Kasumi-1 (cell line): ENCODE results near the gene CLRN3.

Experiments
- DNase-seq, 2 experiments: peaks; one replicate each; lab custom pipeline; 2025; lab: John Stamatoyannopoulos, UW

Gene CLRN3

DNA sequence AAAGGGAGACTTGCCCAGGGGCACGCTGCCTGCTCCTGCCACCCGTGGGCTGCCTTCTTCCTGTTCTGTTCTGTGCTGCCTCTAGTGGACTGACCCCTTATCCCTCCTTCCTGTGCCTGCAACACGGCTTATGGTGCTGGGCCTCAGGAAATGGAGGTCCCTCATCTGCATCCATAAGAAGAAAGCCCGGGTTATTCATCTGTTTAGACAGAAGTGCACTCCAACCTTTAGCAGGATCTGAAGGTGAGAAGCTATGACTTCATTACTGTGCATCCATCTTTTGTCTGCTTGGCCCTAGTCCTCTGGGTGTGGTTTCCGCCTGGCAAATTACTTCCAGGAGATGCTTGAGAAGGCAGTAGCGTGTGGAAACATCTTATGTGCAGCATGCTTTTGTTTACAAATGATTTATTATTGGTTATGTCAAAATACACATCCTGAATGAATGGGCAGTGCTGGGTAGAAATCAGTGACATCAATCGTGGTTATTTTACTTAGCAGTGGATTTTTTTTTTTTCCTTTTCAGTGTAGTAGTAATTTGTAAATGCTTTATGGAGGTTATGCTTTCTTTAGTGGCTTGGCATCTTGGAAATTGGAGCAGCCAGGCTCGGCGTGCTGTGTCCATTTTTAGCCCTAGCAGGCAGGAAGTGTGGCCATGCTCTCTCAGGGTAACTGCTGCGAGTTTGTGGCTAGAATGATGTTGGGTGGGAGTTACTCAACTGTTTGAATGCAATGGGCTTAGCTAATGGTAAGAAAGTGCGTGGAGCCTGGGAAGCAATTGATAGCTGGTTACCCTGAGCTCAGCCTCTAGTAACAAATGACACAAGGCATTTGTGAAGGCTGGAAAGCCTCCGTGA, 26.9 kb upstream of the CLRN3 start:
- DNase-seq: peak; percentile 88 to 89

DNA sequence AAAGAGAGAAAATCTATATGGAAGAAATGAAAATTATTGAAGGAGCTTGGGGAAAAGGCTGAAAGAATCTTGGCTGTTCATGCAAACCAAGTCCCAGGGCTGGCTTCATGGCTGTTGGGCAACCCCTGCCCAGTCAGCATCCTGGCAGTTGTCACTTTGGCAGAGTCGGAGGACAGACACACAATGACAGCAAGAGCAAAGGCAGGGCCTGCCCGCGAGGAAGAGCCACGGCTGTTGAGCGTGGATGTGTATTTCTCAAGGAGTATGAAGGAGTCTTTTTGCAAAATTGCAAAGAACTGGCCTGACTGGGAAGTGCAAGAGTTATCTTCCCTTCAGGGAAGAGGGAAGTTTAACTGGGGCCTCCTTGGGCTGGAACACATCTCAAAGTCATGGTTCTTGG, 25.8 kb upstream of the CLRN3 start:
- DNase-seq: peak; percentile 17 to 66

DNA sequence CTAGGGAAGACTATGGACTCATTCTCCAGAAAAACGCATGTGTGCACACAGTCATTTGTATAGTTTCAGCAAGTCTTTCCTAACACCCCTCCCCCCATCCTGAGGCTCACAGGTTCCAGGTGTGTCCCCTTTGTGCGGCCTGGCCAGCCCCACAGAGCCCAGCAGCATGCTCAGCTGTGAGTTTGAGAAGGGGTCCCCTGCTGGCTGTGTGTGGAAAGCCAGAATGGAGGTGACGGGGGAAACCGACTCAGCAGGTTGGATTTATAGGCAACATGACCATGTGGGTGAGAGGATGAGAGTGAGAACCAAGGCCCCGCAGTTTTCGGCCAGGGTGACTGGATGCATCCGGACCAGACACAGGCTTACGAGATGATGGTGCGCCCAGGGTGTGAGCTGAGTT, 24.1 kb upstream of the CLRN3 start:
- DNase-seq: no peak

DNA sequence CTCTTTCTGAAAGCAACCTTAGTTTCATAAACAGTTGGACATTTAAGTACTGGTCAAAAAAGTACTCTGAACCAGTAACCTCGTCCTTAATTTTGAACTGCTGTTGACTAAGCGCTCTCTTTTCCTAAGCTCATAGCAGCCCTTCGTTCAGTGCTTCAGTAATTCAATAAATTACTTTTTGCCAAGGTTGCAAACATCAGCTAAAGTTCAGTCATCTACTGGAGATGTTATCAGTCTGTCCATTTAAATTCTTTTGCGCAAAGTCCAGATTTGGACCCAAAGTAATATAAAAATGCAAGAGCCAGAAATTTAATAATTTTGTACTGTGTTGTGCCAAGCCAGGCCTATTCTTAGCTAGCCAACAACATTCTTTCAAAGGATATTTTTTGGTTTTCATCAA, 22.6 kb upstream of the CLRN3 start:
- no peak for DNase-seq

DNA sequence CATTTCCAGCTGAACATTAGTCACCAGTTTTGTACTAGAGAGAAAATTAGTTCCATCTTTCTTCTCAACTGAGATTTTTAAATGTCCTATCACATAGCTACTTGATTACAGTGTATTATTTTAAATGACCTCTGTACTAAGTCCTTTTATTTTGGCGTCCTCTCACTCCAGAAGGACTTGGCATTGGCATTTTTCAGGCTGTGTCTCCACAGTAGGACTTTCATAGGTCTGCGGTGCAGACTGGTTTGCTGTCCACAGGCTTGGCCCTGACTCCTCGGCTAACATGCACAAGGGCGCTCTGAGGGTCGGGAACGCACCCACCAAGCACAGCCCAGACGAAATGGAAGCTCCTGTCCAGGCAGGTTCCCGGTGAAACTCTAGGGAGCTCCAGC, 20.6 kb upstream of the CLRN3 start:
- no peak for DNase-seq

DNA sequence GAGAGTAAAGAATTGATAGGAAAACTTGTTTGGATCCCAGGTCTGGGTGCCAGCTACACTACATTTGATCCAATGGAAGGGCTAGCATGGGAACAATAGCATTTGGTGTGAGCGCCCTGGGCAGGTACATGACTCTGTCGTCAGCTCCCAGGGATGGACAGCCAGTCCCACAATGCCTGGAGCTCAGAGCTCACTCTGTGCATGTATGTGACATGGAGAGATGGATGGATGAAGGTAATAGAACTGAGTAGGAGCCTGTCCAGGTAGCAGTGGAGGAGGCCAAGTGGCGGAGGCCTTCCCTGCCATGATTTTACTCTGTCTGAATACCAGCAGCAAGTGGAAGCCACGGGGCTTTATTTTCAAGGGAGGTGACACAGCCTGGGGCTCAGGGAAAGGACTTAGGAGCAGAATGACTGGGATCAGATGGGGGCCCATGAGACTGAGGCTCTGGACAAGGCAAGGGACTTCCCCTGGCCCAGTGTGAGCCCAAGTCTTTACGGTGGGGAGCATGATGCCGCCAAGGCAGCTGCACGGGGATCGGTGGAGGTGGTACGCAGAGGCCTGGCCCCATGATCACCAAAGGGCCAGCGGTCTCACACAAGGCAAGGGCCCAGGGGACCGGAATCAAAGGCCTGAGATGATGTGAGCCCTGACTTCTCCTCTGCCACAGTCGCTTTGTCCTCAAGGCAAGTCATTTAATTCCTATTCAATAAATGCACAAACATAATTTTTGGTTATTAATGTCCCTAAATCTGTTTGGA, 20.0 kb upstream of the CLRN3 start:
- DNase-seq: no peak

DNA sequence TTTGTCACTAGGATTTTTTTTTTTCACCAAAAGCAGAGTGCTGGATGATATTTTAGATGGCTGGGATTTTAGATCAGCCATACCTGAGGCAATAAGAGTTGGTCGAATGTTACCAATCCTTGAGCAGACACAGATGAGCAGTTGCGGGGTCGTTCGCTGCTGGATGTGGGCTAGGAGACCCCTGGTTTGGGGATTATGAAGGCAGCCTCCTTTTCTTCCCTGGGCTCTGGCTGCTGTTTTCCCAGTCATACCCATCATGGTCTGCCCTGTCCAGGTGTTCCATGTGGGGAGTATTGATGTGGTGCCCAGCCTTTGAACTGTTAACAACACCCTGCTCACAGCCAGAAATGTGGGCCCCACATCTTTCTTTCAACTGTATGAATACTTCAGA, 19.1 kb upstream of the CLRN3 start:
- DNase-seq: no peak

DNA sequence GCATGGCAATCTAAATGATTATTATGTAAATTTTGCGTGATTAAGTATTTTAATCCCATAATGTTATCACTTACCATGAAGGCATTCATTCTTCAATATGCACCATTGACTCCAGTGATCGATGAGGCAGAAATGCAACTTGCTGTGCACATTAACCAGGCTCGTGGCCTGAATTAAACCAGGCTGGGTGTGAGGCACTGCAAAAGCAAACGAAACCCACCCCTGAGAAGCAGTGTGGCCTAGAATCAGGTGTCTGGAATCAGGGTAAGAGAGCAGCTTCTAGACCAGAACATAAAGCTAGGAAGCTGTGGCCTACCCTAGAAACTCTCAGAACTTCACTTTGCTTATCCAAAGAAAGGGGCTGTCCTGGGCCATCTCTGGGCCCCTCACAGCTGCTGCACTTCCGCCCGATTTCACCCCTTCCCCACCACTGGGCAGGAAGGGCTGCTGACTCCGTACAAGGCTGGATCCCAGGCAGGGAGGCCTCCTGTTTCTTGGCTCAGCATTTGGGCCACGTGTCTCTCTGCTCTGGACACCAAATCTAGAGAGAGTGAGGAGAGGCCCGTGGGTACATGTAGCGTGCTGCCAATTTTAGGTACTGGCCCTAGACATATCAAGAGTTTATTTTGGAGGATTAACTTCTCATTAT, 18.6 kb upstream of the CLRN3 start:
- no peak for DNase-seq

DNA sequence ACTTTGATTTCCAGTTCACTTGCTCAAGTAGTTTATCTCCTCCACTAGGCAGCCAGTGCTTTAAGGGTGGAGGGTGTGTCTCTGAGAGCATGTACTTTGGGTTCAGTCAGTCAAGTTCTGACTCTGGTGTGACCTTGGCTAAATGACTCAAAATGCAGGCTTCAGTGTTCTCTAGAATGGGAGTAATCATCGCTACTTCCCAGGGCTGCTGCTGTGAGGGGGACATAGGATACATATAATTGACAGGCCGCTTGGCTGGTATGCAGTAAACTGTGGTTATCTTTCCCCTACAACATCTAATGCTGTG, 17.7 kb upstream of the CLRN3 start:
- DNase-seq: no peak

DNA sequence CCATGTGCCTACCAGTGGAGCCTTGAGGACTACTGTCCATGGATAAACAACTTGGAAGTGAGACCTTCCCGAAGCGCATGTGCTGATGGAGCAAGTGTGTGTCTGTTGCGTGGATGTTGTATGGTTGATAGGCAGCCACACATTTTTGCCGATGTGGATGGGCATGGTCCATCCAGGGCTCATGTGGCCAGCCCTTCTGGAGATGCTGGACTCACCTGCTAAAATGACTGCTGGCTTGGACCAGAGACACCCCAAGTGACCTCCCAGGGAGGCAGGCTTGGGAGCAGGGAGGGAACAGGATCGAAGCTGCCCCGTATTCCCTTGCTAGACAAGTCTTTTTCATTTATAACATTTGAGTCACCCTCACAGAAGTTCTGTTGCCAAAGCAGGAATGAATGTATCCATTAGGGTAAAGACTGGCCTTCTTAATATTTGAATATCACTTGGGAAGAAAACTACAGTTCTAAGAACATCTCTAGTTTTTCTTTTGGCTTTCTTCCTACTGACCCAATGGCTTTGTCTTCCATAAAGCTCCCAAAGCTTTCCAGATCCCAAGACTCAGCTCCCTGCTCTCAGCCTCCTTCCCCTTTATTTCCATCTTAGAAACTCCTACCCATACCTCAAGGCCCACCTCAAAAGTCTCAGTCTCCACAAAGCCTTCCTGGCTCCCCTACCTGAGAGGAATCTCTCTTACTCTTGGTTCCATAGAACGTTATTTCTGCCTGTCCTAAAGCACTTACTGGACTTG, 17.1 kb upstream of the CLRN3 start:
- DNase-seq: no peak

DNA sequence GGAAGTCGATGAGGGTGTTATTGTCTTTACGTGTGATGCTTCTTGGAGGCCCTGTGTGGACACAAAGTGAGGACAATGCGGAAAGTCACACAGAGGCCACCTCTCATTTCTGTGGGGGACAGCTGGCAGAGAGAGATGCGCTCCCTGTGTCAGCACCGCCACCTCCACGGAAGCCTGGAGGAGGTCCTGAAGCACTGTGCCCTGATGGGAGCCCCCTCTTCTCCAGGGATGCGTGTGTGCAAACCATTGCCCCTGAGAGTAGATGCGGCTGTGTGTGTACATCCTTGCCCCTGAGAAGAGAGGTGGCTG, 16.2 kb upstream of the CLRN3 start:
- DNase-seq: no peak

DNA sequence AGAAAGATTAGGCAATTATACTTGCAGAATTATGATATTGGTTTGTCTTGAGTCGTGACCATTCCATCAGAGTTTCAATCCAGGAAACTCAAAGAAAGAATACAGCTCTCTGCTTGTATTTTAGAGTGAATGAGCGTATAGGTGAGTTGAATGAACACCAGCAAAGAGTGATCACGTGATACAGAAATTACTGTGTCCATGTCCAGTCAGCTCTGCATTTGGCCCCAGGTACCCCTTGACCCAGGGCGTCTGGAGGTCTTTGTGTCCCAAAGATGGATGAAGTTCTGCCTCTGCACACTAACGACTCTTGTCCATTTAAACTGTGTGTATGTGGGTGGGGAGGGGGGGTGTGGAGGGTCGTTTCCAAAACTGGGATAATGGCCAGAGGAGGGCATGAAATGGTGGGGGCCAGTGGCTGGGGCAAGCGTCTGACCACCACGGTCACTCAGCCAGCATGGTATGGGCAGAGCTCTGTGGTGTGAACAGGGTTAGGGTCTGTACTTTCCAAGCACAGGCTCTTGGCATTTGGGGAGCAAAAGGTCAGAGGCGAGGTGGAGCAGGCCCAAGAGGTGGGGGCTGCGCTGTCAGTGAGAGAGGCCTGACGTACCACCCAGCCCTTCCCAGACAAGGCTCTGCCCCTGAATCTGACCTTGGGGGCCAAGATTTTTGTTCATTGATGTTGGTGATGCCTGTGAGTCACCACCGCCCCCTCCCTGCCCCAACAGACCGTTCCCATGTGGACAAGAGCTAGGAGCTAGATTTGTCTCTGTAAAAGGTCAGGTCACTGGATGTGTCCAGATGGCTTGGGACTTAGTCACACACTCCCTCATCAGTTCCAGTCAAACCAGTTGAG, 15.6 kb upstream of the CLRN3 start:
- DNase-seq: no peak

DNA sequence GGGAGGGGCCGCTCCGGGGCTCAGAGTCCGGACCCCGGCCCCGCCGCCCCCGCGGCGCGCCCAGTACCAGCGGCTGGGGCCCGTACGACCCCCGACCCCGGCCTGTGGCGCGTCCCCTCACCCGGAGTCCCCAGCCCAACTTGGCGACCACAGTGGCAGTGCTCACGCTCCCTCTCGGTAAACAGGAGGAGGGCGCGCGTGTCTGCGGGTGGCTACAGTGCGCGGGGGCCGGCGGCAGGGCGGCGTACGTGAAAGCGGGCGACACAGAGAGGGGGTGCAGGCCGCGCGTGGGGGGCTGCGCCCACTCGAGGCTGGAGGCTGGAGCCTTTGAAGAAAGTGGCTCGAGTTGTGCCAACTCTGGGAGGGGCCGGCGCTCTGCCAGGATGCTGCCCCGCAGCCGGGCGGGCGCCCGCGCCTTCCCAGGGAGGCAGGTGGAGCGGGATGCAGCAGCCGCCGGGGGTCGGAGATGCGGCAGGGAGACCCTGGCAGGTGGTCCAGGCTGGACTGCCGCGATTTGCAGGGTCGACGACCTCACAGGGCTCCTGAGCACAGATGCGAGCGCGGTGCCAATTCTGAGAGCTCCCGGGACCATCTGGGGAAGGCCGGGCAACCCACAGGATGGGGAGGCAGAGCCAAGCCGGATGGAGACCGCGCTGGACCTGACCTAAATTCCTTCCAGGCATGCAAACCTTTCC, 14.8 kb upstream of the CLRN3 start:
- peak; percentile 2 to 33 for DNase-seq

DNA sequence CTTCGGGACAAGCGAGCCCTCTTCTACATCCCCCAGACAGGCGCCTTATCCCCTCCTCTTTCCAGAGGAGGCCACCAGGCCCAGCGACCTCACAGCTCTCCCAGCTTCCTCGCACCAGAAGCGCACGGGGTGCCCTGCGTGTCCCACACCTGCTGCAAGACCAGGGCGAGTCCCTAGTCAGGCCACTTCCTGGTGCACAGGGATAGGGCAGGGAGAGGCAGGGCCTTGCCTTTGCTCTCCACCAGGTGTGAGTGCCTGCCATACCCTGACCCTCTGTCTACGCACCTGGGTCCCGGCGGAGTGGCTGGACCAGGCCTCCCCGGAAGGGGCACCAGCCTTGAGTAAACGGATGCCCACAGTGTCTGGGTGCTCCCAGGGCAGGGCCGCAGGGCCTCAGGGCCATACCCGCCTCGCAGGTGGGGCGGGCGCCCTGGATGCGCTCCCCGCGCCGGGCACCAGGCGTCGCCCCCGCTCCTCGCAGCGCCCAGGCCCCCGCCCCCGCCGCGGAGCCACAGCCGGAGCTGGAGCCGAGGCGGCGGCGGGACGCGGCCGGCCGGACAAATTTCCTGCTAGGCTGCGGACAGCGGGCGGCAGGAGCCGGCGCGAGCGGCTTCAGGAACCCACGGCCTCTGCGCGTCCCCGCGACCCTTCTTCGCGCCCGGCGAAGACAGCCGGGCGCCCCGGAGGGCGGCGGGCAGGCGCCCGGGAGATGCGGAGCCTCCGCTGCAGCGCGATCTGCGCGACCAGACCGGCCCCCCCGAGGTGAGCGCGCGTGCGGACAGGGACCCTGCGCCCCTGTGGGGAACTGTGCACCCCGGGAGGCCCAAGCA, 14.0 kb upstream of the CLRN3 start, which contains the start of gene PTPRE:
Gene PTPRE, plus strand, starts transcription at position 556 of the 830 bp plus-strand sequence. CDS start 133,779 bp downstream, outside the sequence.
- DNase-seq: peak; percentile 41 to 47

DNA sequence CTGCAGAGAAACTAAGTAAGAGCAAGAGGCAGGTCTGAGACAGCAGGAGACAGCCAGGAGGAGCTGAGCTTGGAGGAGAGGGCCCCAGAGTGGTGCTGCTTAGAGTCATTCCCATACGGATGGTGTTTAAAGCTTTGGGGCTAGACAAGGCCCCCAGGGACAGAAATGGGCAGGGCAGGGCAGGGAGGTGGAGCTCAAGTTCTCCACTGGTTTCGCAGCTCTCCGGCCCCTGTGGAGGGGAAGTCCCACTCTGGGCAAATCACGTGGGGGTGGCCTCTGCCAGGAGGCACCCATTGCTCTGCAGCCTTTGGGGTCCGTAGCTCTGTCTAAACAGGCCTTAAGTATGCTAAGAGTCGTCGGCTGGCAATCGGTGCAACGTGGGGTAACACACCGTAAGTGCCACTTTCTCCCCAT, 13.1 kb upstream of the CLRN3 start:
- DNase-seq: no peak

DNA sequence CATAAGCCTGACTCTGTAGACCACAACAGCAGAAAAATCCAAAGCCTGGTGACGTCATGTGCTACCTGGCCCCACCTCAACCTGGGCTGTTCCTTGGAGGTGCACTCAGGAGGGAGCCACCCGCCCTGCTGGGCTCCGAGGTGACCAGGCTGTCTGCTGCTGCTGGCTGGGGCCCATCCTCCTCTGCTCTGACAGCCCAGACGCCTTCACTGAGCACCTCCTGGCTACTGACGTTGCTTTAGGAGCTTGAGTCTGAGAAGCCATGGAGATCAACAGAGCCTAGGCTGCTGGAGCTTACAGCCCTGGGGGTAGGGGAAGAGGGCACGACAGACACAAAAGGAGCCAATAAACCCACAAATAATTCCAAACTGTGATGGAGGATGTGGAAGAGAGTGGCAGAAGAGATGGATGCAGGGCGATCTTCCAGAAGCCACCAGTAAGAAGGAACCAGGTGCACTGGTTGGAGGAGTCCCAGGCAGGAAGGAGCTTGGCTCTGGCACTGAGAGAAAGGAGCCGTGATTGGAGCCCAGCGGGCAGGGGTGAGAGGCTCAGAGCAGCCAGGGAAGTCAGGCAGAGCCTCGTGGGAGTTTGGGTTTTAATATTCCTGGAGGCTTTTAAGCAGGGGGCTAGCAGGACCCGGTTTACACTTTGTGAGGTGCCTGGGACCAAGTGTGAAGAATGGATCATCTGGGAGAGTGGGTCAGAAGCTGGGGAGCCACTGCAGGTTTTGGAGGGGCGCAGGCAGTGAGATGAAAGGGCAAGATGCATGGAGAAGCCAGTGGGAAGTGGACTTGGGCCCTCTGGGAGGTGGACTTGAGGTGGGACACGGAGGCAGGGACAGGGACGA, 12.5 kb upstream of the CLRN3 start:
- no peak for DNase-seq

DNA sequence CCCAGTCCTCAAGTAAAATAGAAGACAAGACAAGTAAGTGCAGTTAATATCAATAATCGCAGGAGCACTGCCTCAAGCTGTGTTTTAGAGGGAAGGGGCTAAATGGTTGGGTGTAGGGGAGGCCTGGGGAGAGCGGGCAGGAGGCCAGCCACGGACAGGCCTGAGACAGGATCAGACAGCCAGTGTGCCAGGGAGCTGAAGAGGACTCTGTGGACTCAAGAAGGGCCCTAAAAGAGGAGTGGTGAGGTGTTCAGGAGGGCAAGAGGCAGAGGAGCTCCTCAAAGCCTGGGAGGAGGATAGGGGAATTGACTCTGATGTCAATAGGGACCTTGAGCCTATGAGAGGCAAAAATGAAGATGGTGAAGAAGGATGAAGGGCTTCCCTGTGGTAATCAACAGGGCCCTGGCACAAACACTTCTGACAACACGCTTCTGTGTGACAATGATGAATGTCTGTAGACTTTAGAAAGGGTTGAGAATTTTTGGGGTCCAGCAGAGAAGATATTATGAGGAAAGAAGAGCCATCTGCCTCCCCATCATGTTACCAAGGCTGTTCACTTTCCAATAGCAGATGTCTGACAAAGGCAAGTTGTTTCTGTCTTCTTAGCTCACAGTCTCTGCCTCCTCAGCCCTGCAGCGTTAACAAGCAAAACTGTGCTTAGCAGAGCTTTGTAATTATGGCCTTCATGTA, 11.7 kb upstream of the CLRN3 start:
- DNase-seq: no peak

DNA sequence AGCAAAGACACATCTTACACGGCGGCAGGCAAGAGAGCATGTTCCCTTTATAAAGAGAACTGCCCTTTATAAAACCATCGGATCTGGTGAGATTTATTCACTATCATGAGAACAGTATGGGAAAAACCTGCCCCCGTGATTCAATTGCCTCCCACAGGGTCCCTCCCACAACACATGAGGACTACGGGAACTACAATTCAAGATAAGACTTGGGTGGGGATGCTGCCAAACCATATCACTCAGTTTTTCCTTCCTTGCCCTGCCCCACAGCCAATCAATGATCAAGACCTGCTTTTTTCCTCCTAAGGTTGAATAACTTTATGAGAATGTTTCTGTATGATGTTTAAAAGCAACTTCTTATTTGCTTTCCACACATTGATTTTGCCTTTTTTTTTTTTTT, 11.0 kb upstream of the CLRN3 start:
- DNase-seq: no peak
